Measurements from ENCODE around the gene SUGCT.
"Not testable (repeated sequence)": the region's sequence is repeated elsewhere in the genome, so short reads cannot be mapped to it uniquely, and the experiment has no call there.

Gene SUGCT

GRCh38 chr7:40354711-40355110, 219.9 kb downstream of the SUGCT start:
- H3K4me3 ChIP-seq (ENCODE audit: low read length): no peak overlapping the region
- no peak for DNase-seq (ENCODE audit: low read depth, low spot score)

GRCh38 chr7:40356312-40356711, 221.5 kb downstream of the SUGCT start:
- no peak for DNase-seq (ENCODE audit: low read depth, low spot score)
- no peak overlapping the region for H3K4me3 ChIP-seq (ENCODE audit: low read length)

DNA sequence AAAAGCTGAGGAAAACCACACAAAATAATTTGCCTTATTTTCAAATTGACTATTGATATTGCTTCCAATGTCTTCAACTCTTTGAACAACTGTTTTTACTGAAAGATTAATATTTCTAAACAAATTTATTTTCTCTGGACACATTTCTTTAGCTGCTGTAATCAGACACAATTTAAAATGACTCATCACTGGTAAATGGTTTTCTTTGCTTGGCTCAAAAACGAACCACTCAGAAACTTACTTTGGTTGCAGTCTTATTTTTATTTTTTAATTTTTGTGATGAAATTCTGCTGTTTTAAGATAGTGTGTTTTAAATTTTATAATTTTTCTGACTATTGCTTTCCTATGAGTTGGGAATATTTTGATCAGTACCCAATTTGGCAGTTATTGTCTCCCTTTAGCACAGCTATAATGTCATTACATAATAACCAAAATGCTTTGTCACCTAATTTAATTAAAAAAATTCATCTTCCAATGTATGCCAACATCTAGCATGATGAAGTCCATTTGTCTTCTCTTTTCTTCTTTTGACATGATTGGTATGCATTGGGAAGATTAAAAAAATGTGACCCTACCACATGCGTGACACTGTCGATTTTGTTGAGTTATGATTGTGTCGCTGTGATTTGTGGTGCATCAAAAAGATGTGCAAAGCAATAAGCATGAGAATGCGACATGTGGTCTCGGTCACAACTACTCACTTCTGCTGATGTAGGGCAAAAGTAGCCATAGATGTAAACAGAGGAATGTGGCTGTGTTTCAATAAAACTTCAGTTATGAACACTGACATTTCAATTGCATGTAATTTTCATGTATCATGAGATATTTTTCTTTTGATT, 222.3 kb downstream of the SUGCT start:
- no peak overlapping the region for H3K4me3 ChIP-seq (ENCODE audit: low read length)
- no peak for DNase-seq (ENCODE audit: low read depth, low spot score)

GRCh38 chr7:40369641-40370277, 235.0 kb downstream of the SUGCT start:
- no peak for DNase-seq (ENCODE audit: low read depth, low spot score)
- H3K4me3 ChIP-seq (ENCODE audit: low read length): no peak overlapping the region

DNA sequence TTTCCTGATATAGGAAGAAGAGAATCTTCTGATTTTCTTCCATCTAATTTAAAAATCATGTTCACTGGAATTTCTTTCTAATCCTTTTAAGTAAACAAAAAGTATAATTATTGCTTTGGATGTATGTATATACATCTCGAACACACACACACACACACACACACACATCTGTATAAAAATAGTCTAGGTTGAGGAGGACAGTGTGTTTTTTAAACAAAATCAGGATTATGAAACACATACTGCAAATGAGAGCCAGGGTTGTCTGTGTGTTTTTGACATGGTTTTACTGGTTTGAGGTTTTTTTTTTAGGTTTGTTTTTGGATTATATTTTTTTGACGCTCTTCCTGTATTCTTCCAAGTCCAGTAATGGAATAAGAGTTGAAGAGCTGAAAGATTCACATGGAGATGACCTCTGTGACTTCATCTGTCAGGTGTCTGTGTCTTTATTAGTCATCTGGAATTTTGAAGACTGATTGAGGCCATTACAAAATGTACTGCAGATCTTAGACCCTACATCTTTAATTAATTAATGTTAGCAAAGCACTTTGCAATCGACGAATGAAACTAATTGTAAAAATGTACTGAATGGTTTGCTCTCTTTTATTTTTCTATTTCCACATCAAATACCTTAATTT, 237.1 kb downstream of the SUGCT start:
- DNase-seq (ENCODE audit: low read depth, low spot score): no peak
- no peak overlapping the region for H3K4me3 ChIP-seq (ENCODE audit: low read length)

DNA sequence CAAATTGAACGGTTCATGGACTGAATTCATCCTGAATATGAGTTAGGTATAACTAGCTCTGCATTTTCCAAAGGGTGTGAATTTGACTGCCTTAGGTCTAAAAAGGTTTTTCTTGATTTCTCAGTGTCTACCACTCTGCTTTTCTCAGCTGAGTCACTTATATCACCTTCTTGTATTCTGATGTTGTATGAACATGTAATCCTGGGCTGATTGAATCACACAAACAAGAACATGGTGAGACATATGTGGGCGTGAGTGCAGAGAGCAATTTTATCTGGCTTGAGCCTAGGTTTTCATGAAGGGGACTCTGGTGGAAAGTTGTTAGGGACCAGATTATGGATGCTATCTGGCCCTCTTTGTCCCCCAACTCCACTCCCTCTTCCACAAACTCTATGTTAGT, 239.8 kb downstream of the SUGCT start:
- no peak for DNase-seq (ENCODE audit: low read depth, low spot score)
- H3K4me3 ChIP-seq (ENCODE audit: low read length): no peak overlapping the region

DNA sequence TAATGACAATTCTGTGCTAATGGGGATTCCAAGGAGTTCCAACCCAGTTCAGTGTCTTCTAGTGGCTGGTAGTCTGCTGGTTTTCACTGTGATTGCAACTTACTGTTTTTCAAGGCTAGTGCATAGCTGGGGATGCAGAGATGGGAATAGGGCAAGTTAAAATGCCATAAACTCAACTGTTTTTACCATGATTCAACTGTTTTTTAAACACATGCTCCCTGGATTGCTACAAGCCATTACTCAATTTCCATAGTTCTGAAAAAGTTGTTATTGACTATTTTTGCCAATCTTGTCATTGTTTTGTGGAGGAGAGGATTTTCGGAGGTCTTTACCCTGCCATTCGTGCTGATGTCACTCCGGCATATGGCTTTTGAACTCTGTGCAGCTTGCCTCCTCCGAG, 245.3 kb downstream of the SUGCT start:
- no peak overlapping the region for H3K4me3 ChIP-seq (ENCODE audit: low read length)
- no peak for DNase-seq (ENCODE audit: low read depth, low spot score)

DNA sequence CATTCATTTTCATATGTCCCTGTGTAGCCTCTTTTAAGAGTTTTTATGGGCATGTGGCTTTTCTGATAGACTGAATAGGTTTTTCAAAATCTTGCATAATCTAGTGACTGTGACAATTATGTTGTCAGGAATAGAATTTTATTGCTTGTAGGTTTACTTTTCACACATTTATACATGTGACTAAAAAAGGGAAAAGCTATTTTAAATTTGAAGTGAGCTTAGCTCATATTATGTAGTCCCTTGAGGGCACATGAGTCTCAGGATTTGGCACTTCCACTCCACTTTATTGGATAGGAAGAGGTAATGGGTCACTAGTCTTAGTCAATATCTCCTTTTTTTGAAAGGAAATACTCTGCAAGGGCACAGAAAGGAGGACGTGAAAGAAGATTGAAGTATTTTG, 247.3 kb downstream of the SUGCT start:
- no peak for DNase-seq (ENCODE audit: low read depth, low spot score)
- H3K4me3 ChIP-seq (ENCODE audit: low read length): no peak overlapping the region

DNA sequence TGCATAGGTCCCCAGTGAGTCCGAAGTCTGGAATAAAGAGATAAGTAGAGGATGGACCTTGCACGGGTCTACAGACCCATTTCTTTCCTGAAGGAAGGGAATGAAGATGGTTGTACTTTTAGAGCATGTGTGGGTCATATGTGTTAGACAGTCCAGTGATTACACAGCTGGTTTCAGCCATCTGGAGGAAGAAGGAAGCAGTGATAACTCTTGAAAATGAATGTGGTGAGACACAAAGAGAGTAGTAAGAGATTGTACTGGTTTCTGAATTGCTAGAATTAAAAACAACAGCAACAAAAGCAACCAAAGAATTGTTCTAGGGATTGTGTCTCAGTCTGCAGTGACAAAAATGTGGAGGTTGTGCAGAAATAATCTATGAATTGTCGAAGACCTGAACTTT, 258.9 kb downstream of the SUGCT start:
- no peak for DNase-seq (ENCODE audit: low read depth, low spot score)
- no peak overlapping the region for H3K4me3 ChIP-seq (ENCODE audit: low read length)

- no peak for DNase-seq (ENCODE audit: low read depth, low spot score)
- no peak overlapping the region for H3K4me3 ChIP-seq (ENCODE audit: low read length)
Observed at GRCh38 chr7:40394400-40394799, 259.6 kb downstream of the SUGCT start.

DNA sequence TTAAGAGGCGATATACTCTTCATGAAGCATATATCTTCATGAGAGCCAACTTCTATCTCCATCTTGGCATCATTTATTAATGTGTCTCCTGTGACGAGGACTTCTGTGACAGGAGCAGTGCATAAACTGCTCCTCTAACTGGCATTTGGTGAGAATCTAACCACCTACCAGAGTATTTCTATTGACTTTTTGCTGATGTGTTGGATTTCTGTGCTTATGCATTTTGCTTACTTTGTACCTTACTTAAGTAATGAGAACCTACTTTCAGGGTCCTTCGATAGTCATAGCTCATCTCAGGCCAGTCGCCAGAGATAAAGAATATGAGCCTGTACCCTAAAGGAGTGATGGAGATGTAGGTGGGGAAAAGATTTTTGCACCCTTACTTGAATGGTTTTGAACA, 265.7 kb downstream of the SUGCT start:
- no peak for DNase-seq (ENCODE audit: low read depth, low spot score)
- H3K4me3 ChIP-seq (ENCODE audit: low read length): no peak overlapping the region

DNA sequence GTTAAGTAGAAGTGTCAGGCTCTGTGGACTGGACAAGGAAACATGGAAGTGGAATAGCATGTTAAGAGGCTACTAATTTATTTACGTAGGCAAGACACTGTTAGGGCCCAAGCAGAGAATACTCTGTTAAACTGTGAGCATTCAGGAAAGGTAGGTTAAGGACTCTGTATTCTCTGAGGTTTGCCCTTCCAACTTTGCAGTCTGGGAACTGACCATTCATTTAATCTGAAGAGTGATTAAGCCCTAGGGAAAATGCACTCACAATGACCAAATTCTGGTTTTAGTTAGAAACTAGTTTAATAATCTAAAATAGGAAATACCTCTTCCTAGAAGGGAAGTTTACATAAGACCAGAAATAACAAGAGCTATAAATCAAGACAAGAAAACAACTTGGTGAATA, 266.6 kb downstream of the SUGCT start:
- H3K4me3 ChIP-seq (ENCODE audit: low read length): no peak overlapping the region
- no peak for DNase-seq (ENCODE audit: low read depth, low spot score)

- DNase-seq (ENCODE audit: low read depth, low spot score): no peak
- no peak overlapping the region for H3K4me3 ChIP-seq (ENCODE audit: low read length)
Observed at GRCh38 chr7:40402661-40403060, 267.9 kb downstream of the SUGCT start.

DNA sequence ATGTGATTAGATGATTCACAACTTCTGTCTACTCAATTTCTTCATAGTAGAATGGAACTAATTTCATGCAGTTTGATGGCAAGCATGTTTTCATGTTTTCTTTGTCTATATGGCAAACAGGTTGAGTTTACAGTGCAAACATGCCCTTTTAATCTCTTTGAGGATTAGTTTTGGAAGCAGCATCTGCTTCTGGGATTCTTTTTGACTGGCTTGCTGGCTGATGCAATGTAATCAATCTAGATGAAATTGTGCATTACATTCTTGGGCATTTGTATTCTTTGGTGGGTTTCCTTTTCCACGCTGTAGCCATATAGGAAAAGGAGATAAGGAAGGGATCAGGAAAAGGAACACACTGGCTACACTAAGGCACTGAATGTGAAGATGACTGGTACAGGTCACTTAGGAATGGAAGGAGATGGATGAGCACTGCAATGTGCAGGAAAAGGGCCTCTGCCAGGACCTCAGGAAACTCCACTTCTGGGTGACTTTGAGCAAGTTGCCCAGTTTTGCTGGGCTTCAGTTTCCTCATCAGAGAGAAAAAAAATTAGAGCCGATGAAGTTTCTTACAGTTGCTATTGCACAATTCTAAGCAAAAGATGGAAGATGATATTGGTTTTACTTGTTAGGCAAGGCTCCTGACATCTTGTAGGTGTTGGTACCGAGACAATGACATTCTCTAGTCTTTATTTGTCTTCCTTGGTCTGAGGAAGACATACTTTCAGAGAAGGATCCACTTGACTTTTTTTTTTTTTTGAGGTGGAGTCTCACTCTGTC, 269.1 kb downstream of the SUGCT start:
- no peak for DNase-seq (ENCODE audit: low read depth, low spot score)

GRCh38 chr7:40405991-40406390, 271.2 kb downstream of the SUGCT start:
- DNase-seq (ENCODE audit: low read depth, low spot score): no peak
- H3K4me3 ChIP-seq (ENCODE audit: low read length): no peak overlapping the region

More for the DNA sequence above, 269.1 kb downstream of the SUGCT start:
- H3K4me3 ChIP-seq (ENCODE audit: low read length): no peak overlapping the region

DNA sequence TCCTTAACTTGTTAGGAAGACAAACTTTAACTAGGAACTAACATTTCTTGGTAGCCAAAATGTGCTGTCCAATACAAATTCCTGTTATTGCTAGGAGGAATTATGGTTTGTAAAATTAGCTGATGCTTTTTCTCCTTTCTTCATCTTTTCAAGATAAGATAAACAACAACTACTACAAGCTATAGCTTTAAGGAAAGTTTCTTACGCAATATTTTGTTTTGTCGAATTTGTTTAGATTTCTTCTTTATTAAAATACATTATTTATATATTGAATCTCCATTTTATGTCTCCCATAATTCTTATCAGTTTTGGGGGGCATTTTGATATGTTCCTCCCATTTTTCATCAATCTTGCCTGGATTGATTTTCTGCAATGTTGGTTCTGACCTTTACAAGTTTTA, 277.5 kb downstream of the SUGCT start:
- DNase-seq (ENCODE audit: low read depth, low spot score): no peak
- H3K4me3 ChIP-seq (ENCODE audit: low read length): no peak overlapping the region

DNA sequence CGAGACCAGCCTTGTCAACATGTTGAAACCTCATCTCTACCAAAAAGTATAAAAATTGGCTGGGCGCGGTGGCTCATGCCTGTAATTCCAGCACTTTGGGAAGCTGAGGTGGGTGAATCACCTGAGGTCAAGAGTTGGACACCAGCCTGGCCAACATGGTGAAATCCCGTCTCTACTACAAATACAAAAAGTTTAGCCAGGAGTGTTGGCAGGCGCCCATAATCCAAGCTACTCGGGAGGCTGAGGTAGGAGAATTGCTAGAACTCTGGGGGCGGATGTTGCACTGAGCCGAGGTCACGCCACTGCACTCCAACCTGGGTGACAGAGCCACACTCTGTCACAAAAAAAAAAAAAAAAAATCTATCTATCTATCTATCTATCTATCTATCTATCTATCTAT, 279.9 kb downstream of the SUGCT start:
- H3K4me3 ChIP-seq (ENCODE audit: low read length); DNase-seq (ENCODE audit: low read depth, low spot score): not testable (repeated sequence)

GRCh38 chr7:40418448-40418847, 283.6 kb downstream of the SUGCT start:
- H3K4me3 ChIP-seq (ENCODE audit: low read length): no peak overlapping the region
- DNase-seq (ENCODE audit: low read depth, low spot score): no peak

DNA sequence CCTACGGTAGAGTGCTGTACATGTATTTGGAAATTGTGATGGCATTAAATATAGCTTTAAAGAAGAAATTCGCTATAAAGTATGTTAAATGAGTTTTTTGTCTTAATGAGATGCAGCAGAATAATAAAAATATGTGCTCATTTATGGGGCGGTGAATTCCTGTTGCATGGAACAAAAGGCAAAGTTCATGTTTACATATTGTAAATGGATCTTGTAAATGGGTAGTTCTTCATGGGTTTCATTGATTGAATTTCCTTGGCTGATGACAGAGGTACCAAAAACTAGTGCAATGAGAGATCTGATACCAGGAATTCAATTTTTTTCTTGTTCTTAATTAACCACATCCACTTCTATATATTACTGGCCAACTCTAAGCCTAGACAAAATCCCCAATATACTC, 284.2 kb downstream of the SUGCT start:
- DNase-seq (ENCODE audit: low read depth, low spot score): no peak
- no peak overlapping the region for H3K4me3 ChIP-seq (ENCODE audit: low read length)

- no peak for DNase-seq (ENCODE audit: low read depth, low spot score)
- H3K4me3 ChIP-seq (ENCODE audit: low read length): no peak overlapping the region
Observed at GRCh38 chr7:40419806-40420205, 285.0 kb downstream of the SUGCT start.

Data from Jurkat, Clone E6-1 (cell line).